GM12873 (cell line): Measurements from ENCODE around the gene TLE4.

Source experiments
- CTCF ChIP-seq: IDR thresholded peaks from 2 replicates; pipeline ENCODE4 v1.5.1; 2012; ENCODE audit warnings: low read depth, mild to moderate bottlenecking, moderate library complexity, low read length, control low read depth; ENCODE audit not compliant: insufficient read depth; ENCODE audit errors: missing control alignments

The TLE4 gene

DNA sequence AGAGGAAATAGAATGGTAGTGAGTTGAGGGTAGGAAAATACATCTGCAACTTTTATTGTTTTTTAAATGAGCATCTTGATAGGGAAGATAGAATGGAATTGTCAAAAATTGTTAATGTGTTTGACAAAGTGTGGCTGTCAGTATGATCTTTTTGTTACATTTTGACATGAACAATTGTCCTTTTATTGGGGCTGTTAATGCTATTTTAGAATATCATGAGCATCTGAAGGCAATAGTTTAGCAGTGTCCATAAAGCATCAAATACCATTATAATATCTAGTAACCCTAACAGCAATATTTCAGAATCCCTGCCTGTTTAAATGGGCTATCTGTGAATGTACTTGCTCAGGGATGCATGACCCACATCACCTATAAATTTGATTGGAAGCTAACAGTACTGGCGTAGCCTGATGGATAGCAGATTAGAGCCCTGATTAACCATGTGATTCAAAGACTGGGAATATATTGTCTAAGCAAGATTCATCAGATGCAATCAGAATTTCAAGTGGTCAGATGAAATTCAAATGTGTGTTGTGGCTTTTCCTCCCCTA, 37.8 kb downstream of the TLE4 start:
- no peak for TF ChIP-seq CTCF

DNA sequence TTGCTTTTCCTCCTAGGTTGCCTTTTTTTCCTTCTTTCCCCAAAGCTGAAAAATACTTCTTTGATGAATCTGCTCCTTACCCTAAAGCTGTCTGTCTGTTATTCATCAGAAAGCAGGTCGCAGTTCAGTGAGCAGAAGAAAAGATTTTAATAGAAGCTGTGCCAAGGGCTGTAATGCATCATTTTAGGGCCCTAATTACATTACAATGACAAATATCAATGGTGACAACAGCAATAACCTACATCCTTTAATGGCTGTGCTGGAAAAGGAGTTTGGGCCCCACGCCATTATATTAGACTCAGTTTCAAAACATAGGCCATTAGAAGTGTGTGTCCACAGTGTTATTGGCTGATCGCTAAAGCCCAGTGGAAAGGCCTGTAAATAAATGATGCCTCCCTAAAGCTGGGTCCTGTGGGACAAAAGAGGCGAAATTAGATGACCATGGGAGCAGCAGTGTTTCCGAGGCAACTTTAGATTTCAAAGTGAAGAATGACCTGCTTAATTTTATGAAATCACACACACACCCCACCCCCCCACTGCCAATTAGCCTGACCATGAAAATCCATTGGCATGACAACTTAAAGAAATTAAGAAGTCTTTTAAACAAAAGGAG, 38.4 kb downstream of the TLE4 start:
- TF ChIP-seq CTCF = no peak

GRCh38 chr9:79610791-79611614, 39.2 kb downstream of the TLE4 start:
- TF ChIP-seq CTCF = no peak

- TF ChIP-seq CTCF = no peak
Observed at GRCh38 chr9:79613145-79613544, 41.4 kb downstream of the TLE4 start.

DNA sequence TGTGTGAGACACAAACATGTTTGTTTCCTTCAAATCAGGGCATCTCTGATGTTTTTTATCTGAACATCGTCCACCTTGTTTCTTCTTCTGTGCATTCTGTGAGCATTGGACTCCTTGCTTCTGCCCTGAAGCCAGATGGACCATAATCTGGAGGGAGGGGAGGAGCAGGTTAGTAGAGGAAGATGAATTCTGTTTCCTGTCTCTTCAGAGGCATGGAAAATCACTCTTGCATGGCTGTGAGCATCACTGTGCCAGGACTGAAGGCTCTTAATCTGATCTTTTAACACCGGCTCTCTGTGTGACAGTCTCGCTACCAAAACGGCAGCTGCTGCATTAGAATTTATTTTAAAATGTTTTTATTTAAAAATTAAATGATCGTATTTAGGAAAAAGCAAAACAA, 43.3 kb downstream of the TLE4 start:
- TF ChIP-seq CTCF = no peak

GRCh38 chr9:79616013-79616412, 44.2 kb downstream of the TLE4 start:
- no peak for TF ChIP-seq CTCF

GRCh38 chr9:79616971-79617370, 45.2 kb downstream of the TLE4 start:
- TF ChIP-seq CTCF = no peak
